HG02870 (cell line): ENCODE data around the gene MGLL.

Experiments
- ATAC-seq: cut with Tn5 transposase; IDR thresholded peaks from one replicate; pipeline ENCODE4 v1.9.1; 2021; ENCODE audit warnings: mild to moderate bottlenecking, moderate library complexity; ENCODE audit not compliant: unreplicated experiment

Gene MGLL

GRCh38 chr3:127744875-127745274 lies 77.4 kb downstream of the MGLL start:
- no peak for ATAC-seq

- no peak for ATAC-seq
Observed at GRCh38 chr3:127744253-127744815, 78.0 kb downstream of the MGLL start.

GRCh38 chr3:127743351-127744252 lies 78.7 kb downstream of the MGLL start:
- no peak for ATAC-seq

GRCh38 chr3:127742580-127742979 lies 79.7 kb downstream of the MGLL start:
- no peak for ATAC-seq

DNA sequence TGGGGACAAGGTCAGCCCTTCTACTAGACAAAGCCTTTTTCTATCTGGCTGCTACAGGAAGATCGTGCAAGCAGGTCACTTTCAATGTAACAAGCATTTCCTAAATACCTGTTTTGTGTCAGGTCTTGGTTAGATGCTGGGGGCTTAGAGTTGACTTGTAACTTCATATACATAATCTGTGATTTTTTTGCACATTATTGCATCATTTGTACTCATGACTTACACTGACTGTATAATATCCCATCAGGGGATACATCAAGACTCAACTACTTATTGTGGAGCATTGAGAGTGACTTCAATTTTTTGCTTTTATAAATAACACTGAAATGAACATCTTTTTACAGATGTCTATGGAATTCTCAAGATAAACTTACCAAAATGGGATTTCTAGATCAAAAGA lies 80.6 kb downstream of the MGLL start:
- no peak for ATAC-seq

DNA sequence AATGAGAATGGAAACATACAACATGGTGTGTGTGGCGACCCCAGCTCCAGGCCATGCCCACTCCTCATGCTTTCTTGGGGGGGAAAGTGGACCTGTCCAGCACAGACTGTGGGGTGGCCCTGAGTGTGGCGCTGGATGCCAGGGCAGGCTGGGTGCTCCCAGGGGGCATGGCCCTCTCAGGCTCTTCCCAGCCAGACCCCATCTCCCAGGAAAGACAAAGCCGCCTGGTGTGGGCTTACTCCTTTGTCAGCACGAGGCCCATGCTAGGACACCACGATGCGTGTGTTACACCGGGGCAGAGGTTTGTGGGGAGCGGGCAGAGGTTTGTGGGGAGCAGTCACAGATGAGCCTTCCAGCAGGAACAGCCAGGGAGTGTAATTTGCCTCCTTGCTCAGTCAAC lies 81.1 kb downstream of the MGLL start:
- no peak for ATAC-seq

- ATAC-seq: no peak
Observed at GRCh38 chr3:127740136-127740915, 82.0 kb downstream of the MGLL start.

- ATAC-seq: no peak
Observed at GRCh38 chr3:127739347-127740135, 82.8 kb downstream of the MGLL start.

DNA sequence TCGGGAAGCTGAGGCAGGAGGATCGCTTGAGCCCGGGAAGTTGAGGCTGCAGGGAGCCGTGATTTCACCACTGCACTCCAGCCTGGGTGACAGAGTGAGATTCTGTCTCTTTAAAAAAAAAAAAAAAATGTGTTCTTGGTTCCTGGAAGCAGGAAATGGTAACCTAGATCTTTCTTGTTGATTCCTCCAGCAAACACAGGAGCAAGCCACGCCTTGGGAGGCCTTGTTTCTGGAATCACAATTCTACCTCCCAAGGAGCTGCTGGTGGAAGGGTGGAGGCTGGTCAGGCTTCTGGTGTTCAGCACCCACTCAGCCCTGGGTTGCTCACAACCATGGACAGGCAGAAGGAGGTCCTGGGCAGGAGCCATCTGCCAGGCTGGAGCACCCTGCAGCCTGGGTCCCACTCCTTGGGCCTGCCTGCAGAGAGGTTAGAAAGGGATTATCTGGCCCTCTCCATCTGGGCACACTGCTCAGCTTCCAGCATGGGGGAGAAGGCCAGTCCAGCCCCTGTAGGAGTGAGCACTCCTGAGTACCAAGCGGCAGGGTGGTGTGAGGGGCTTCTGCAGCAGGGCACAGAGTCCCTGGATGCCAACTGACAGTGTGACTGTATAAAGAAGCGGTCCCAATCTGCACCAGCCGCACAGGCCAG lies 84.0 kb downstream of the MGLL start:
- ATAC-seq: no peak

DNA sequence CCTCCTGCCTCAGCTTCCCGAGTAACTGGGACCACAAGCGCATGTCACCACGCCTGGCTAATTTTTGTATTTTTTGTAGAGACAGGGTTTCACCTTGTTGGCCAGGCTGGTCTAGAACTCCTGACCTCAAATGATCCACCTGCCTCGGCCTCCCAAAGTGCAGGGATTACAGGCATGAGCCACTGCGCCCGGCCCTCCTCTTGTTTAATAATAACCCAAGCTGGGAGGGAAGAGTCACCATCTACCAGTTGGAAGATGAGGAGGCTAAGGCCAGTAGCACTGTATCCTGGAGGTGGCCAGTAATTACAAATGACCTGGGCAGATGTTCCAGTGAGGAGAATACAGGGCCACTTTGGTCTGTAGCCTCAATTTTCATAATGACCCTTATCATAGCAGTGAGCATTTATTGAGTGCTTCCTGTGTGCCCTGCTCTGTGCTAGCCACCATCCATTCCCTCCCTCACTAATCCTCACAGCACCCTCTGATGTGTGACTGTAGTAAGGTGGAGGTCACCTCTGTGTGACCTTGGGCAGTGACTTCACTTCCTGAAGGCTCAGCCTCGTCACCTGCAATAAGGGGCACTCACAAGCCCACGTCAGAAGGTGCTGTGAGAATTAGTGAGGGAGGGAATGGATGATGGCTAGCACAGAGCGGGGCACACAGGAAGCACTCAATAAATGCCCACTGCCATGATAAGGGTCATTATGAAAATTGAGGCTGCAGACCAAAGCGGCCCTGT lies 85.3 kb downstream of the MGLL start:
- ATAC-seq: no peak

DNA sequence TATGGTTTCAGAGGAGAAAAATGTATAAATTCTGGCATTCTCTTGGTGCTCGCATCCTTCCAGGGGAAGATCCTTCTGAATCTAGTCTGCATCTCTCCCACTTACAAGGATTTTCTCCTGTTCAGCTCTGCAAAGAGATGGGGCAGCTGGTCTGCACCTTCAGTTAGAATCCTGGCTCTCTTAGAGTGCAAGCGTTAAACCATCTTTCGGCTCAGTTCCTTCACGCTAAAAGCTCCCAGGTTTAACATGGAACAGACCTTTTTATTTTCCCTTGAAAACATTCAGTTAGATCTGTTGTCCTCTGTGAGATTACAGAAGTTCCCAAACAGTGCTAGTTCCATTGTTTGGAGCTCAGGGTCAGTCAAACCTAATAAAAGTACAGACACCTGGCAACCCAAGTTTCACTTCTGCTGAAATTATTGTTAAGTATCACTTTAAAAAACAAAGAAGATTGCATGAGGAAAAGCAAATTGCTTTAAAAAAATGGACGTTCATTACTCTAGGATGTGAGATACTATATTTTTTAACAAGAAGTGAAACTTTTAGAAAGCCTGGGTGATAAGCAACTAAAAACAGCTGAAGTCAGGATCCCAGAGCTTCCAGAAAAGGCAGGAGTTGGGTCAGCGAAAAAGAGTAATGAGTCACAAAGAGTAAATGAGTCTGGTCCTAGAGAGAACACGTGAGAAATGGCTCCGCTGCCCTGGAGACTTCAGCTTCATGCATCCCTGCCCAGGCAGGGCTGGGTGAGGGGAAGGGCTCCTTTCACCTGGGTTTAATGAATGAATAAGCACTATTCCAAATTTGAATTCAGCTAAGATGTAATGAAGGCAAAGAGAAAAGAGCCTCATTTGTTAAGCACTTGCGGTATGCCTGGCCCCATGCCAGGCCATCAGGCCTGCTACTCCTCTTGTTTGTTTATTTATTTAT lies 86.3 kb downstream of the MGLL start:
- ATAC-seq: peak; percentile 66

- no peak for ATAC-seq
Observed at GRCh38 chr3:127734754-127735473, 87.4 kb downstream of the MGLL start.

- no peak for ATAC-seq
Observed at GRCh38 chr3:127734181-127734720, 88.1 kb downstream of the MGLL start.

DNA sequence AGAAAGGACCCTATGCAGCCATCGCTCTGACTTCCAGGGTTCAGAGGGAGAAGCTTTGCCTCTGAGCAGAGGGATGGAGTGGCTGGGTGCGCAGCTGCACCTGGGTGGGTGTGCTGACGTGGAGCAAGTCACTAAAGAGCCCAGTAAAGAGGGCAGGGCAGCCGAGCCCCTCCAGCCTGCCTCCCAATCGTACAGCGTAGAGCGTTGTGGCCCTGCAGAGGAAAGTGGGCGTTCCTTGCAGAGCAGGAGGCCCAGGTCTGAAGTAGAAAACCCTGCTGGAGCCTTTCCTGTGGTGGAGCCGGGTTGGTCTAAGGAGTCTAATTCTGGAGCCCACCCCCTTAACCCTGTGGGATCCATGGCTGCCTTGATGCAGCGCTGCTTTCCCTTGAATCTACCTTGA lies 88.5 kb downstream of the MGLL start:
- no peak for ATAC-seq

DNA sequence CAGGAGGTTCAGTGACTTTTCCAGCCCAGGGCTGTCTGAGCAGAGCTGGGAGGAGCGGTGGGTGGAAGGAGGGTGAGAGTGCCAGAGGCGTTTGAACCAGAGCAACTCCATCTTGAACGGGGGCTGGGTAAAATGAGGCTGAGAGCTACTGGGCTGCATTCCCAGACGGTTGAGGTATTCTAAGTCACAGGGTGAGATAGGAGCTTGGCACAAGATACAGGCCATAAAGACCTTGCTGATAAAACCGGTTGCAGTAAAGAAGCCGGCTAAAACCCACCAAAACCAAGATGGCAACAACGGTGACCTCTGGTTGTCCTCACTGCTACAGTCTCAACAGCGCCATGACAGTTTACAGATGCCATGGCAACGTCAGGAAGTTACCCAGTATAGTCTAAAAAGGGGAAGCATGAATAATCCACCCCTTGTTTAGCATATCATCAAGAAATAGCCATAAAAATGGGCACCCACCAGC lies 89.4 kb downstream of the MGLL start:
- no peak for ATAC-seq

DNA sequence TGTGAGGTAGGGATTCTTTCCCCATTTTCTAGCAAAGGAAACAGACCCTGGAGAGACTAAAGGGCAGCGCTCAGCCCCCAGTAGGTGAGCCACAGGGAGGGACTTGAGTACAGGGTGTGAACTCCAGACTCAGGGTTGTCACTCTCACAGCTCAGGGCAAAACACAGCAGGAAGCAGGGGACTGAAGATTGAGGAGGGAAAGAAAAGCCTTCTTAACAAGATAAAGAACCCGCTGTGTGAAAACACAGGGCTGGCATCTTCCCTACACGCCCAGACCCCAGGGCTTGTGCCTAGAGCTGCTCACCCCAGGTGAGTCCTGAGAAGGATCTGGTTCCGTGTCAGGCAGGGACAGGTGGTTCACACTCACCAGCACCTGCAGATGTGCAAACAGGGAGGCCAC lies 90.0 kb downstream of the MGLL start:
- no peak for ATAC-seq

DNA sequence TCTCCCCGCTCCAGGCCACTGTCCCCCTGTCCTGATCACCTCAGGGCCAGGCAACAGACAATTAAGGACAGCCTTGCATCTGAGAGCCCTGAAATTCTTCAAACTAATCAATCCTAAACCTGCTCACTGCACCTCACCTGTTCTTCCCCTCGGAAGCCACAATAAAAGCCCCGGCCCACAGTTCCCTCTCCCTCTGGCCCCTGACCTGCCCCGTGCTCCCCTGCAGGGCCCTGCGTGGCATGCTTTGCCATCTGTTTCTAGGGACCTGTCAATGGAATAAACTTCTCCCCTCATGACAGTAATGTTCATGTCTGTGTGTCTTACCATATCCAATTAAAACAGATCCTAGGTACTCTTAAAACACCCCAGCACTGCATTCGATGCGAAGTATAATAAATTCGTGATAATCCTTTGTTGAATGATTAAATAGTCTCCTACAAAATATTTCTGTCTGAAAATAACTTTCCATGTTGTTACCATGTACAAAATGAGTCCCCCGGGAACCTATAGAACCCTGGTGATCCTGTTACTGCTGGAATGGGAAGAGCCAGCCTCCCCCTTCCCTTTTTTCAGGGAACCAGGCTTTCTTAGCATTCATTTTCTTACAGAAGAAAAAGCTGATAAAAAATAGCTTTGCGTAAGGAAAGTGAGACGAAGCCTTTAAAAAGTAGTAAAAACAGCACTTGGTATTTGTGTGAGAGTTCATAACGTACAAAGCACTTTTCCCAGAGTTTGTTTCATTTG lies 90.6 kb downstream of the MGLL start:
- ATAC-seq: no peak
